HCT116 (cell line): ENCODE results near the gene PCBP3. TPM values are rescaled to one million over a fixed set of nuclear protein-coding genes. Genes with fewer than 3 reads are reported as not detected.

Experiments
- ATAC-seq: fragments of 200-7000 bp; cut with Tn5 transposase; 2 replicates; pipeline ENCODE4 v1.9.1; 2020; ENCODE audit warnings: mild to moderate bottlenecking, moderate library complexity
- BruUV-seq: library from RNA; stranded (reverse); fragments of 400-500 nt; replicated peaks from 2 replicates; lab custom pipeline; 2021; lab: Mats Ljungman, UMichigan
- CTCF ChIA-PET: fragments of 300-600 bp; sonication (Branson Sonifier 250); formaldehyde crosslinking; loops from one replicate; lab custom pipeline; 2021; ENCODE audit warnings: antibody characterized with exemption; lab: Charles Lee
- POLR2A ChIA-PET: fragments of 300-600, 350-600 bp; sonication (Branson Sonifier 250); formaldehyde crosslinking; loops from one replicate; lab custom pipeline; 2021; ENCODE audit warnings: antibody characterized with exemption; lab: Charles Lee
- RAD21 ChIA-PET, 2 experiments: fragments of 300-600 bp; sonication (Branson Sonifier 250); formaldehyde crosslinking; loops; one replicate each; lab custom pipeline; 2023; ENCODE audit warnings: low total read pairs in 2 of 2; ENCODE audit not compliant: uncharacterized antibody in 2 of 2, unreplicated experiment in 2 of 2, low non-redundant PET in 1 of 2; lab: Charles Lee
- DNase-seq: peaks from one replicate; pipeline ENCODE4 v3.0.0-alpha.2; 2010; ENCODE audit warnings: low read depth, low spot score
- H2AFZ ChIP-seq: fragments of 200-600 bp; shearing (Covaris generic), sonication (generic); 2 replicates; pipeline ENCODE4 v1.6.1; 2017; ENCODE audit warnings: low read depth, mixed run types, mixed read lengths, antibody characterized with exemption, low read length; ENCODE audit not compliant: poor library complexity, severe bottlenecking
- H3K27ac ChIP-seq: 2 replicates; pipeline ENCODE4 v1.5.1; 2012; ENCODE audit warnings: low read depth, low read length
- H3K27me3 ChIP-seq: fragments of 200-600 bp; sonication (generic); 2 replicates; pipeline ENCODE4 v1.6.1; 2016; ENCODE audit warnings: mixed run types, low read length, mixed read lengths; ENCODE audit not compliant: insufficient read depth
- H3K36me3 ChIP-seq, 2 experiments: fragments of 200-500 bp in 1 of 2; fragments of 200-600 bp in 1 of 2; sonication (Bioruptor generic) in 1 of 2; sonication (generic) in 1 of 2; 2 replicates each; pipeline versions ENCODE4 v1.5.1 to v1.6.1; 2014 to 2016; ENCODE audit warnings: low read length in 2 of 2, inconsistent platforms in 1 of 2, mixed read lengths in 1 of 2, mixed run types in 1 of 2; ENCODE audit not compliant: insufficient read depth in 2 of 2, control insufficient read depth in 1 of 2
- H3K4me1 ChIP-seq, 2 experiments: fragments of 200-600 bp in 1 of 2; sonication (generic) in 1 of 2; 2 replicates each; pipeline versions ENCODE4 v1.5.1 to v1.6.1; 2012 to 2017; ENCODE audit warnings: low read length in 2 of 2, inconsistent platforms in 1 of 2, mild to moderate bottlenecking in 1 of 2, mixed read lengths in 1 of 2, mixed run types in 1 of 2, moderate library complexity in 1 of 2; ENCODE audit not compliant: insufficient read depth in 2 of 2, control insufficient read depth in 1 of 2
- H3K4me2 ChIP-seq: fragments of 200-600 bp; sonication (generic); 2 replicates; pipeline ENCODE4 v1.6.1; 2017; ENCODE audit warnings: mixed run types, low read length, mixed read lengths
- H3K4me3 ChIP-seq, 2 experiments: fragments of 200-600 bp in 1 of 2; sonication (generic) in 1 of 2; replicated peaks in 1 of 2; 2 replicates each; pipeline ENCODE4 v1.5.1; 2011 to 2016; ENCODE audit warnings: low read length in 2 of 2, control low read depth in 1 of 2, low read depth in 1 of 2, mild to moderate bottlenecking in 1 of 2, mixed read lengths in 1 of 2, mixed run types in 1 of 2
- H3K79me2 ChIP-seq: fragments of 200-600 bp; sonication (generic); 2 replicates; pipeline ENCODE4 v1.6.1; 2017; ENCODE audit warnings: mild to moderate bottlenecking, mixed run types, low read length, moderate library complexity, mixed read lengths; ENCODE audit not compliant: insufficient read depth
- H3K9ac ChIP-seq: fragments of 200-600 bp; sonication (generic); 2 replicates; pipeline ENCODE4 v1.6.1; 2016; ENCODE audit warnings: low read length, mixed read lengths
- H3K9me2 ChIP-seq: fragments of 200-600 bp; sonication (generic), shearing (Covaris generic); 2 replicates; pipeline ENCODE4 v1.6.1; 2017; ENCODE audit warnings: mixed run types, mild to moderate bottlenecking, moderate library complexity; ENCODE audit not compliant: insufficient read depth
- H3K9me3 ChIP-seq, 2 experiments: fragments of 200-500 bp in 1 of 2; fragments of 200-600 bp in 1 of 2; sonication (Bioruptor generic) in 1 of 2; sonication (generic) in 1 of 2; 2 replicates each; pipeline ENCODE4 v1.6.1; 2014 to 2017; ENCODE audit warnings: low read length in 2 of 2, mixed read lengths in 2 of 2, inconsistent platforms in 1 of 2, low read depth in 1 of 2, mild to moderate bottlenecking in 1 of 2, mixed run types in 1 of 2, moderate library complexity in 1 of 2; ENCODE audit not compliant: control insufficient read depth in 1 of 2, insufficient read depth in 1 of 2
- H4K20me1 ChIP-seq: fragments of 200-600 bp; sonication (generic), shearing (Covaris generic); 2 replicates; pipeline ENCODE4 v1.6.1; 2017; ENCODE audit warnings: mixed run types, mild to moderate bottlenecking, moderate library complexity; ENCODE audit not compliant: insufficient read depth
- ATF3 ChIP-seq: IDR thresholded peaks from 2 replicates; pipeline ENCODE4 v1.6.1; 2012
- CEBPB ChIP-seq: IDR thresholded peaks from 2 replicates; pipeline ENCODE4 v1.6.1; 2012; ENCODE audit warnings: low read depth
- EGR1 ChIP-seq: IDR thresholded peaks from 2 replicates; pipeline ENCODE4 v1.6.1; 2012; ENCODE audit warnings: low read depth
- ELF1 ChIP-seq: IDR thresholded peaks from 2 replicates; pipeline ENCODE4 v1.6.1; 2012; ENCODE audit warnings: low read depth, borderline replicate concordance
- EZH2 ChIP-seq: fragments of 200-600 bp; sonication (generic); IDR thresholded peaks from 2 replicates; pipeline ENCODE4 v1.6.1; 2017; ENCODE audit warnings: antibody characterized with exemption, mixed run types
- FOSL1 ChIP-seq: IDR thresholded peaks from 2 replicates; pipeline ENCODE4 v1.6.1; 2012; ENCODE audit warnings: low read depth
- JUND ChIP-seq: IDR thresholded peaks from 2 replicates; pipeline ENCODE4 v1.6.1; 2012
- MAX ChIP-seq: IDR thresholded peaks from 2 replicates; pipeline ENCODE4 v1.6.1; 2012
- POLR2AphosphoS5 ChIP-seq: IDR thresholded peaks from 2 replicates; pipeline ENCODE4 v1.6.1; 2011; ENCODE audit warnings: mild to moderate bottlenecking, low read depth, low read length, moderate library complexity
- RAD21 ChIP-seq: IDR thresholded peaks from 2 replicates; pipeline ENCODE4 v1.6.1; 2012; ENCODE audit warnings: low read depth, mild to moderate bottlenecking
- YY1 ChIP-seq: IDR thresholded peaks from 2 replicates; pipeline ENCODE4 v1.6.1; 2011; ENCODE audit warnings: low read length, low read depth, moderate library complexity, mild to moderate bottlenecking; ENCODE audit not compliant: insufficient replicate concordance; ENCODE audit errors: extremely low read depth
- intact Hi-C: fragments of 100-400 bp; cut with micrococcal nuclease; formaldehyde crosslinking; loops from 2 replicates; pipeline ENCODE4 v1.10.0; 2022
- total RNA-seq: library from RNA; stranded (reverse); gene quantifications from one replicate; pipeline ENCODE4 v1.2.1, GENCODE V29; 2021; ENCODE audit not compliant: unreplicated experiment

The PCBP3 gene
- total RNA-seq, 1 experiment from 2014 or later = 3.1 TPM

- H2AFZ ChIP-seq = no peak overlapping the region
- RAD21 ChIA-PET = interaction anchor here (0.6 to 0.8 kb wide), 2 partner anchors 172 to 416 kb away, joined by 3 to 5 read pairs; no protein-coding TSS in a partner anchor
- no peaks in the 10 kb centered on the region for H3K9me3 ChIP-seq
- intact Hi-C loops = loop anchor here (5.0 to 10.0 kb wide), 4 partner anchors 131 to 353 kb away; partner anchors contain the start of genes C21orf58 and PCNT
- H3K36me3 ChIP-seq = no peaks in the 10 kb centered on the region
- no TSS peak for BruUV-seq
- no peak overlapping the region for H3K4me2 ChIP-seq
- H3K27me3 ChIP-seq = no peaks in the 10 kb centered on the region
- no peak overlapping the region for H3K9ac ChIP-seq
- POLR2A ChIA-PET = no interaction called here
- TF ChIP-seq MAX = no peak
- no peak for TF ChIP-seq POLR2AphosphoS5
- no peak for TF ChIP-seq CEBPB
- no peak for TF ChIP-seq EGR1
- no peak overlapping the region; the same call in 1 of the 2 replicates for H3K27ac ChIP-seq
- no peak for ATAC-seq
- H3K79me2 ChIP-seq = no peaks in the 10 kb centered on the region
- H4K20me1 ChIP-seq = no peaks in the 10 kb centered on the region
- H3K9me2 ChIP-seq = no peaks in the 10 kb centered on the region
- peaks cover 23 to 31% of the 10 kb centered on the region in 2 experiments for H3K4me1 ChIP-seq
- no peak overlapping the region for H3K4me3 ChIP-seq
- no peak for DNase-seq
- CTCF ChIA-PET = interaction anchor here (1.0 to 1.6 kb wide), 2 partner anchors 171 to 668 kb away, joined by 3 to 5 read pairs; no protein-coding TSS in a partner anchor
Measured at GRCh38 chr21:45971616-45972352, 328.3 kb downstream of the PCBP3 start.

- Histone ChIP-seq H3K27me3 (no peaks in the 10 kb centered on the region), H3K36me3 (no peaks in the 10 kb centered on the region), H3K9me3 (no peaks in the 10 kb centered on the region), H3K4me2 (no peak overlapping the region), H3K4me3 (no peak overlapping the region), H3K4me1 (peaks cover 23 to 31% of the 10 kb centered on the region in 2 experiments), H3K9ac (no peak overlapping the region), H3K27ac (peak overlapping the region; percentile 93; the same call in 1 of the 2 replicates), H3K9me2 (no peaks in the 10 kb centered on the region), H3K79me2 (no peaks in the 10 kb centered on the region), H2AFZ (no peak overlapping the region), H4K20me1 (no peaks in the 10 kb centered on the region)
- BruUV-seq = no TSS peak
- no peak for DNase-seq
- ATAC-seq = no peak
- POLR2A ChIA-PET = no interaction called here
- TF ChIP-seq RAD21 (no peak), FOSL1 (no peak), JUND (no peak), EZH2 (no peak), YY1 (no peak), ELF1 (no peak), ATF3 (no peak)
- CTCF ChIA-PET = interaction anchor here (1.6 kb wide), 1 partner anchor 171 kb away, joined by 5 read pairs; no protein-coding TSS in a partner anchor
- intact Hi-C loops = loop anchor here (5.0 to 10.0 kb wide), 4 partner anchors 130 to 352 kb away; partner anchors contain the start of genes C21orf58 and PCNT
- RAD21 ChIA-PET = interaction anchor here in 1 of 2 experiments (0.8 kb wide), 1 partner anchor 172 kb away, joined by 5 read pairs; no protein-coding TSS in a partner anchor
Measured at GRCh38 chr21:45972353-45972715, 328.8 kb downstream of the PCBP3 start.
